Loucy (cell line): Measurements from ENCODE around the gene POLR2F.

Source experiments
- EZH2phosphoT487 ChIP-seq: fragments of 200-600 bp; IDR thresholded peaks from 2 replicates; pipeline ENCODE4 v1.6.1; 2018; ENCODE audit warnings: antibody characterized with exemption, mild to moderate bottlenecking, moderate library complexity, borderline replicate concordance
- TF ChIP-seq, protein P1 (sequence below): fragments of 200-600 bp; sonication (generic); conservative IDR thresholded peaks from 2 replicates; pipeline ENCODE4 v1.5.1; 2014; ENCODE audit warnings: mild to moderate bottlenecking, antibody characterized with exemption, low read length

DNA sequence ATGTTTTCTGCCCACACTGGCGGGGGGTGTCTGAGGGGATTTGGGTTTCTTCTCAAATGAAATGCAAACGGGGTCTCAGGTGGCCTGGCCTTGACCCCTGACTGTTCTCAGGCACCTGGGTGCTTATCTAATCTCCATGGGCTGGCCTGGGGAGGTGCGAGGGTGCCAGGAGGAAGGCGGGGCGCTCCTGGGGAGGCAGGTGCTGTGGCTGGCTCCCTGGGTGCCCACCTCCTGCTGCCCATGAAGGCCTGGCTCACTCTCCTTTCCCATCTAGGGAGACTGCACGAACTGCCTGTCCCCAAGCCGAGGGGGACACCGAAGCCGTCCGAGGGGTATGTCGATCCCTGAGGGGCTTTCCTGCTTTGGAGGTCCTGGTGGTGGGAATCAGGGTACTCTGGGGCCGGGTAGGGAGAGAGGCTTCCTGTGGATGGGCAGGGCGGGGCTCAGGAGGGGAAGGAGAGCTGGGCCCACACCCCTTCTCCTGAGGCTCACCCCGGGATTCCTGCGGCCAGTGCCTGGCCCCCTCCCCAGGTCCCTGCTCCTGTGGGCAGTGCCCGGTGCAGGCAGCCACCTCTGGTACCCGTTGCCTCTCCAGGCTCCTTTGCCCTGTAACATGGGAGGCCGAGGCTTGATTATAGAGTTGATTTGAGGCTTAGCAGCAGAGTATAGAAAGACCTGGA is 29.0 kb upstream of the POLR2F start:
- TF ChIP-seq, protein P1, sequence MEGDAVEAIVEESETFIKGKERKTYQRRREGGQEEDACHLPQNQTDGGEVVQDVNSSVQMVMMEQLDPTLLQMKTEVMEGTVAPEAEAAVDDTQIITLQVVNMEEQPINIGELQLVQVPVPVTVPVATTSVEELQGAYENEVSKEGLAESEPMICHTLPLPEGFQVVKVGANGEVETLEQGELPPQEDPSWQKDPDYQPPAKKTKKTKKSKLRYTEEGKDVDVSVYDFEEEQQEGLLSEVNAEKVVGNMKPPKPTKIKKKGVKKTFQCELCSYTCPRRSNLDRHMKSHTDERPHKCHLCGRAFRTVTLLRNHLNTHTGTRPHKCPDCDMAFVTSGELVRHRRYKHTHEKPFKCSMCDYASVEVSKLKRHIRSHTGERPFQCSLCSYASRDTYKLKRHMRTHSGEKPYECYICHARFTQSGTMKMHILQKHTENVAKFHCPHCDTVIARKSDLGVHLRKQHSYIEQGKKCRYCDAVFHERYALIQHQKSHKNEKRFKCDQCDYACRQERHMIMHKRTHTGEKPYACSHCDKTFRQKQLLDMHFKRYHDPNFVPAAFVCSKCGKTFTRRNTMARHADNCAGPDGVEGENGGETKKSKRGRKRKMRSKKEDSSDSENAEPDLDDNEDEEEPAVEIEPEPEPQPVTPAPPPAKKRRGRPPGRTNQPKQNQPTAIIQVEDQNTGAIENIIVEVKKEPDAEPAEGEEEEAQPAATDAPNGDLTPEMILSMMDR = no peak
- TF ChIP-seq EZH2phosphoT487 = no peak
